HUES48 (cell line): ENCODE measurements around the gene TPGS1.

Experiments used
- H3K27ac ChIP-seq: one replicate; pipeline ENCODE4 v1.7.0; 2013; ENCODE audit warnings: low read depth, low read length, inconsistent platforms
- H3K27me3 ChIP-seq: 2 replicates; pipeline ENCODE4 v1.6.1; 2013; ENCODE audit warnings: mild to moderate bottlenecking, low read length; ENCODE audit not compliant: control insufficient read depth, insufficient read depth
- H3K36me3 ChIP-seq: 2 replicates; pipeline ENCODE4 v1.6.1; 2013; ENCODE audit warnings: low read length; ENCODE audit not compliant: control insufficient read depth, insufficient read depth
- H3K4me1 ChIP-seq: 2 replicates; pipeline ENCODE4 v1.6.1; 2013; ENCODE audit warnings: mild to moderate bottlenecking, low read length; ENCODE audit not compliant: control insufficient read depth, insufficient read depth
- H3K4me3 ChIP-seq: 2 replicates; pipeline ENCODE4 v1.5.1; 2013; ENCODE audit warnings: mild to moderate bottlenecking, low read depth, low read length
- H3K9ac ChIP-seq: 2 replicates; pipeline ENCODE4 v1.6.1; 2013; ENCODE audit warnings: mild to moderate bottlenecking, low read depth, low read length, moderate library complexity
- H3K9me3 ChIP-seq: 2 replicates; pipeline ENCODE4 v1.6.1; 2013; ENCODE audit warnings: low read length; ENCODE audit not compliant: control insufficient read depth, insufficient read depth

Gene TPGS1, protein sequence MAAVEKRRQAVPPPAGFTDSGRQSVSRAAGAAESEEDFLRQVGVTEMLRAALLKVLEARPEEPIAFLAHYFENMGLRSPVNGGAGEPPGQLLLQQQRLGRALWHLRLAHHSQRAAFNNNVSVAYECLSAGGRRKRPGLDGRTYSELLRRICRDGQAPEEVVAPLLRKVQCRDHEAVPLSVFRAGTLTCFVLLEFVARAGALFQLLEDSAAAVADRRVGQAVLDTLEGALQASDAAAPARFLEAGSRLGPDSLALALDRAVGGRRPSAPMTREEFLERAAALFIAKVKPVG

DNA sequence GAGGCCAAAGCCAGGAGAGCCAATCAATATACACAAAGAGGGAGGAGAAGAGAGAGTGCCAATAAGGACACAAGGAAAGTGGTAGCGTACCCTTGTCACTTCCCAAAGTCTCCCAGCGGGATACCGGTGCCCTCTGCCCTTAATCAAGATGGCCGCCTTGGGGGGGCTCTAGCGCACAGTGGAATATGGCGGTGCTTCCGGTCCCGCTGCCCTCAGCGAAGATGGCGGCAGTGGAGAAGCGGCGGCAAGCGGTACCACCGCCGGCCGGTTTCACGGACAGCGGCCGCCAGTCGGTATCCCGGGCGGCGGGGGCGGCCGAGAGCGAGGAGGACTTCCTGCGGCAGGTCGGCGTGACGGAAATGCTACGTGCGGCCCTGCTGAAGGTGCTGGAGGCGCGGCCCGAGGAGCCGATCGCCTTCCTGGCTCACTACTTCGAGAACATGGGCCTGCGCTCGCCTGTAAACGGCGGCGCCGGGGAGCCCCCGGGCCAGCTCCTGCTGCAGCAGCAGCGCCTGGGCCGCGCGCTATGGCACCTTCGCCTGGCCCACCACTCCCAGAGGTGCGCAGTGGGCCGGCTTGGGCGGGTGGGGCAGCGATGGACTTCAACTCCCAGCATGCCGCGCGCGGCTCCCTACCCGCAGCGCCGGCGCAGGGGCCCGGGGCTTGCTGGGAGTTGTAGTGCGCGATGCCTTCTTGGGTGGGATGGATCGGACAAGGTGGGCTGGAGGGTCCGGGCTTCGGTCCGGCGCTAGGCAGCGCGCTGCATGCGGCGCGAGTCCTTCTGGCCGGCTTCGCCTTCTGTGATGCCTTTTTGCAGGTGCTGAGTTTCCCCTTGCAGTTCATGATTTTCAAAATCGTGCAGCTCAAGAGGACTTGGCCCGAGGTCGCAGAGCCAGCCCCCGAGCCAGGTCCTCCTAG is at the start of gene TPGS1:
Gene TPGS1 (plus strand): TSS at position 212 of the 918 bp plus-strand sequence. CDS start 10 bp downstream, at position 222.
- no peaks in the 10 kb centered on the region for H3K9me3 ChIP-seq
- peaks cover 6% of the 10 kb centered on the region; the same call in 1 of the 2 replicates for H3K4me1 ChIP-seq
- H3K36me3 ChIP-seq: no peaks in the 10 kb centered on the region
- H3K9ac ChIP-seq: peak within 1 kb of the TSS; percentile 97
- peak within 1 kb of the TSS; percentile 97 for H3K27ac ChIP-seq
- no peaks in the 10 kb centered on the region for H3K27me3 ChIP-seq
- H3K4me3 ChIP-seq: peak within 1 kb of the TSS; percentile 84

DNA sequence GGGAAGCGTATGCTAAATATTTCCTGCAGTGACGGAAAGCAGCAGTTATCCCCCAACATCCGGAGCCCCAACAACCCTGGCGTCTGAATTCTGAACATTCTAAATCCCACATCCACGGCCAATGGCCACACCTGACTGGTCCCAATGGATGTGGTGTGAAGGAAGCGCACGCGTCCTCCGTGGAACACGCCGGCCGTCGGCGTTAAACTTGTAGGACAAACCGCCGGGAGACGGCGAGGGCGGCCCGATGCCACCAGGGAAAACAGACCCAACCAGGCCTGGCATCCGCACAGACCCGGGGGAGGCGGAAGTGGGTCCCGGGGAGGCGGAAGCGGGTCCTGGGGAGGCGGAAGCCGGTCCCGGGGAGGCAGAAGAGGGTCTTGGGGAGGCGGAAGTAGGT is 49.7 kb upstream of the TPGS1 start:
- H3K4me1 ChIP-seq: no peaks in the 10 kb centered on the region
- no peaks in the 10 kb centered on the region for H3K36me3 ChIP-seq
- H3K4me3 ChIP-seq: no peak overlapping the region
- H3K9me3 ChIP-seq: no peaks in the 10 kb centered on the region
- no peak overlapping the region for H3K27ac ChIP-seq
- no peak overlapping the region for H3K9ac ChIP-seq
- H3K27me3 ChIP-seq: peaks cover 12% of the 10 kb centered on the region

DNA sequence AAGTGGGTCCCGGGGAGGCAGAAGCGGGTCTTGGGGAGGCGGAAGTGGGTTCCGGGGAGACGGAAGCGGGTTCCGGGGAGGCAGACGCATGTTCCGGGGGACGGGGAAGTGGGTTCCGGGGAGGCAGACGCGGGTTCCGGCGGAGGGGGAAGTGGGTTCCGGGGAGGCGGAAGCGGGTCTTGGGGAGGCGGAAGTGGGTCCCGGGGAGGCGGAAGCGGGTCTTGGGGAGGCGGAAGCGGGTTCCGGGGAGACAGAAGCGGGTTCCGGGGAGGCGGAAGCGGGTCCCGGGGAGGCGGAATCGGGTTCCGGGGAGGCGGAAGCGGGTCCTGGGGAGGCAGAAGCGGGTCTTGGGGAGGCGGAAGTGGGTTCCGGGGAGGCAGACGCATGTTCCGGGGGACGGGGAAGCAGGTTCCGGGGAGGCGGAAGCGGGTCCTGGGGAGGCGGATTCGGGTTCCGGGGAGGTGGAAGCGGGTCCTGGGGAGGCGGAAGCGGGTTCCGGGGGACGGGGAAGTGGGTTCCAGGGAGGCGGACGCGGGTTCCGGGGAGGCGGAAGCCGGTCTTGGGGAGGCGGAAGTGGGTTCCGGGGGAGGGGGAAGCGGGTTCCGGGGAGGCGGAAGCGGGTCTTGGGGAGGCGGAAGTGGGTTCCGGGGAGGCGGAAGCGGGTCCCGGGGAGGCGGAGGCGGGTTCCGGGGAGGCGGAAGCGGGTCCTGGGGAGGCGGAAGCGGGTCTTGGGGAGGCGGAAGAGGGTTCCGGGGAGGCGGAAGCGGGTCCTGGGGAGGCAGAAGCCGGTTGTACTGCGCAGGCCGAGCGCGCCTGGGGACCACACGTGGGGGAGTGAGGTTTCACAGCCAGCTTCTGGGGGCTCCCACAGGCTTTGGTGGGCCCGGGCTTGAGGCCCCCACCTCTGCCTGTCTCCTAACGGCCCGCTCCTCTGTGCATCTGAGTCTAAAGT is 48.9 kb upstream of the TPGS1 start:
- Histone ChIP-seq H3K9ac (no peak overlapping the region), H3K4me1 (no peaks in the 10 kb centered on the region), H3K9me3 (no peaks in the 10 kb centered on the region), H3K36me3 (no peaks in the 10 kb centered on the region), H3K4me3 (no peak overlapping the region), H3K27me3 (peaks cover 13% of the 10 kb centered on the region), H3K27ac (no peak overlapping the region)

DNA sequence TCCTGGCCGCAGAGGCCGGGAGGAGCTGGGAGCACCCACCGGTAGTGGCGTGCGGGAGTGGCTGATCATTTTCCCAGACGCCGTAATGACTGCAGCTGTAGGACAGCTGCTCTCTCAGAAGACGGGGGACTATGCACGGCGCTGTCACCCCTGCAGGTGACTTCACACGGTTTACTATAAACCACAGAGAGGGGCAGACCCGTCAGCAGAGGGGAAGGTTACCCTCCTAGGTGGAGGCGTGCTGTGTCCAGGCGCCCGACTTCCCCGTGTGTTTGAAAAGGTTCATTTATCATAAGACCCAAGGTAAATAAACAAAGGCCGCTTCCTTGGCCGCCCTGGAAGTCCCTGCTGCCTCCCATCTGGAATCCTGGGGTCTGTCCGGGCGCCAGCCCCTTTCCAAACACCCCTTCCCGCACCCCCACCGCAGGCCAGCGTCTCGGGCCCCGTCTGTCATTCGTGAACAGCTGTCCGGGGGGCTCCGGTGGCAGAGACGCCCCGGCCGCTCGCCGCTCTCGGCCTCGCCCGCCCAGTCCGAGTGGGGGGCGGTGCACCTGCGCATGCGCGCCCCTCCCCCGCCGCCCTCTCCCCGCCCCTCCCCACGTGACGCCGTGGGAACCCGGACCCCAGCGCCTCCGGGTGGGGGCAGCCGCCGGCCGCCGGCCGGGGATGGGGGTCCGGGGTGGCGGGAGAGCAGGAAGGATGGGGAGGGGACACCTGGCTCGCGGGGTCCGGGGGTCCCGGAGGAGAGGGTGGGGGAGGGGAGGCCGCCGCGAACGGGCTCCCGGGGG is 47.4 kb upstream of the TPGS1 start:
- Histone ChIP-seq H3K9ac (no peak overlapping the region), H3K27me3 (peaks cover 13% of the 10 kb centered on the region), H3K27ac (peak overlapping the region; percentile 77), H3K4me1 (no peaks in the 10 kb centered on the region), H3K9me3 (no peaks in the 10 kb centered on the region), H3K4me3 (peak overlapping the region; percentile 69), H3K36me3 (no peaks in the 10 kb centered on the region)

DNA sequence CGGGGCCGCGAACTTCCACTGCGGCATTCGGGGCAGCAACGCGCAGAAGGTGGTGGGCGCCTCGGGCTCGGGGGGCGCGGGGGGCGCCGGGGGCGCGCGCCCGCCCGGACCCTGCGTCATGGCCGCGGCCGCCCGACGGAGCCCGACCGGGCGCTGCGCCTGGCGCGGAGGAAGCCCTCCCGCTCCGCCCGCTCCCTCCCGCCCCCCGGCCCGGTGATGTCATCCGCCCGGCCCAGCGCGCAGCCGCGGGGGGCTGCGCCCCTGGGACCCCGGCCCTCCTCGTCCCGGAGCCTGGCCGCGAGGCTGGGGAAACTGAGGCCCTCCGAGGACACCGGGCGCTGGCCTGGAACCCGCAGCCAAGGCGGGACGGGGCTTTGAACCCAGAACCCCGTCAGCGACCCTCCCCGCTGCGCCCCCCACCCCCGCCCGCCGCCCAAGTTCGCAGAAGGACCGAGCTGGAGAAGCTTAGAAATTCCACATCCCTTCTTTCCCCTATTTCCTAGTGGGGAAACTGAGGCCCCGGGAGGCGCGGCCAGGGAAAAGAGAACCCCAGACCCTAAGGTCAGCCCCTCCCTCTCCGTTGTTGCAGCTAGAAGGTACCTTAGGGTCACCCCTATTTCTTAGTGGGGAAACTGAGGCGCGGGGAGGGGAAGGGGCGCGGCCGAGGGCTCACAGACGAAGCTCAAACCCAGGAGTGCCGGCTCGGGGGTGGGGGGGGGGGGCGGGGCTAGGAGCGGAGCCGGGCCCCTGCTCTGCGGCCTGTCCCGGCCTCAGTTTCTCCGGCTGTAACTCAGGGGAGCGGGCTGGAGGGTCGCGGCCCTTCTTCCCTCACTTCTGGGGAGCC is 46.2 kb upstream of the TPGS1 start, which contains the start of gene SHC2:
Gene SHC2 (minus strand): TSS at position 157 of the 844 bp plus-strand sequence. CDS start 37 bp downstream, at position 120.
- no peak within 1 kb of the TSS for H3K9ac ChIP-seq

DNA sequence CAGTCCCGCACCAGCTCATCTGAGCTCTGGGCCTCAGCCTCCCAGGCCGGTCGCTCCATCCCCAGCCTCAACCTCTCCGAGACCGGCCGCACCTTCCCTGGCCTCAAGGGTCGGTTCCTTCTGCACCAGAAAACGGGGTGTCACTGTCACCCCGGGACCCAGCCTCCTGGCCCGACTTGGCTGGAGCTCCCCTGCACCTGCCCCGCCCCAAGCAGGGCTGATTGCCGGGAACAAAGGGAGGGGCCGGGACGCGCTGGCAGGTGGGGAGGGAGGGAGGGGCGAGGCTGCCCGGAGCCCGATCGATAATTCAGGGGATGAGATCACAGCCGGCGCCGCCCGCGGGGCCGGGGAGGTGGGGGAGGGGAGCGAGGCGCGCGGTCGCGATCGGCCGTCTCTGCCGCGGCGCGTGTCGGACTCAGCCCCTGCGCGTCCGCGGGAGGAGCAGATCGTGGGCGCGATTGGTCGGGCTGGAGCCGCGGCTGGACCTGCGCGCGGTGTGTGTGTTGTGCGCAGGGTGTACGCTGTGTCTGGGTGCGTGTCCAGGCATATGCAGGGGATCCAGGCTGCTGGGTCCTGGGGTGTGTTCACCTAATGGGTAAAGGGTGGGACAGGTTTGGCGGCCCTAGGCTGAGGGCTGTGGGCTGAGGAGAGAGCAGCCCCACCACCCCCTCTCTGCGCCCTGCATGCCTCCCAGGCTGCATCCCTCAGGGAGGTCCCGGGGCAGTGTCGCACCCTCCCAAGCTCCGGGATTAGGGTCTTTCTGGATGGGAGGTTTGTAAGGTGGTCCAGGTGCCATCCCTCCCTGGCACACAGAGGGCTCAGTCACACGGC is 45.4 kb upstream of the TPGS1 start:
- H3K9ac ChIP-seq: no peak overlapping the region
- no peaks in the 10 kb centered on the region for H3K9me3 ChIP-seq
- H3K4me1 ChIP-seq: no peaks in the 10 kb centered on the region
- no peak overlapping the region for H3K27ac ChIP-seq
- H3K4me3 ChIP-seq: peak overlapping the region; percentile 54; the same call in 1 of the 2 replicates
- no peaks in the 10 kb centered on the region for H3K36me3 ChIP-seq
- H3K27me3 ChIP-seq: peaks cover 13% of the 10 kb centered on the region

More for the DNA sequence above, 46.2 kb upstream of the TPGS1 start, which contains the start of gene SHC2:
- no peaks in the 10 kb centered on the region for H3K4me1 ChIP-seq
- peak within 1 kb of the TSS; percentile 77 for H3K27ac ChIP-seq
- H3K9me3 ChIP-seq: no peaks in the 10 kb centered on the region
- peak within 1 kb of the TSS; percentile 69 for H3K4me3 ChIP-seq
- peaks cover 13% of the 10 kb centered on the region for H3K27me3 ChIP-seq
- H3K36me3 ChIP-seq: no peaks in the 10 kb centered on the region

DNA sequence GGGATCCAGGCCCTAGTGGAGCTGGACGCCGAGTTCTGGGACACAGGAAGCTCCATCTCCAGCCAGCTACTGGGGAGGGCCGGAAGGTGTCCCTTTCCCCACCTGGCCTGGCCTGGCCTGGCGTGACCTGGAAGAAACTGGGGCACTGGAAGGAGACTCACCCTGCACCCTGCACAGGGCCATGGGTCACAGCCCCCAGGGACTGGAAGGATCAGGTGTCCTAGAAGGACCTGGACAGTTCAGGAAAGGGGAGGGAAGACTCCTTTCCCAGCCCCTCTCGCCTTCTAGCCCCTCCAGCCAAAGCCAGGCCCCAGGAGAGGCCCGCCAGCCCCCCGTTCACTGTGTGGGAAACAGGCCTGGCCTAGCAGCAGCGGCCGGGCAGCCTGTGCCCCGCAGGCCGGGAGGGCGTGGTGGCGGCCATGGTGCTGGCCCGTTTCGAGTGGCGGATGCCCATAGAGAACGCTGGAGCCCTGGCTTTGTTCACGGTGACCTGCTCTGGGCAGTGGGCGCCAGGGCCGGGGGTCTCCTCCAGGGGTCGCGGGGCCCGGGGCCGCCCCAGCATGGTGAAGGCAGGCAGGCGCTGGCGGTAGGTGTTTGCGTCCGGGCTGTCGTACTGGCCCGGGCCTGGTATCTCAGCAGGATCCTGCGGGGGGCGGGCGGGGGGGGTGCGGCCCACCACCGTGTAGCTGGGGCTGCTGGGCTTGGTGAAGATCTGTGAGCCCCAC is 43.7 kb upstream of the TPGS1 start:
- peaks cover 13% of the 10 kb centered on the region for H3K27me3 ChIP-seq
- no peaks in the 10 kb centered on the region for H3K9me3 ChIP-seq
- no peak overlapping the region for H3K27ac ChIP-seq
- H3K9ac ChIP-seq: no peak overlapping the region
- no peaks in the 10 kb centered on the region for H3K4me1 ChIP-seq
- H3K36me3 ChIP-seq: no peaks in the 10 kb centered on the region
- no peak overlapping the region for H3K4me3 ChIP-seq

DNA sequence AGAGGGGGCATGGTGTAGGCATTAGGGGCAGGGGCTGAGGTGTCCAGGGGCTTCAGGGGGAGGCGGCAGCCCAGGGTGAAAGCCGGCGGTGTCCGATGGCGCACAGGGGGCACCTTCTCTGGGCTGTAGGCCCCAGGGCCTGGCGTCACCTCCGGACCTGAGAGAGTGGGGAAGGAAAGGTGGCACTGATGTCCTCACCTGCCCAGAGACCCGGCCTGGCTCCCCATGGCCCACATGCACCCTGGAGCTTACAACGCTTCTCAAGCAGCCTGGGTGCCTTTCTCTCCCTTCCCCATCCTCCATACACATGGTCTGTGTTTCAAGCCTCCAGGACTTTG is 43.1 kb upstream of the TPGS1 start:
- Histone ChIP-seq H3K36me3 (no peaks in the 10 kb centered on the region), H3K4me3 (no peak overlapping the region), H3K27me3 (peaks cover 13% of the 10 kb centered on the region), H3K9me3 (no peaks in the 10 kb centered on the region), H3K4me1 (no peaks in the 10 kb centered on the region), H3K27ac (no peak overlapping the region), H3K9ac (no peak overlapping the region)
